ENCODE results near the gene SETDB1.

The SETDB1 gene

GRCh38 chr1:150972417-150972940 lies 46.3 kb downstream of the SETDB1 start:
- TF ChIP-seq CTCF (conservative IDR thresholded peaks at IDR 0.05; ENCODE audit: low read depth, low read length) = no peak
- Histone ChIP-seq H3K79me2 (ENCODE audit: insufficient read depth, low read depth) (peaks cover 54% of the 10 kb centered on the region), H3K4me2 (peak overlapping the region; percentile 97), H3K4me3 (IDR thresholded peaks at IDR 0.05; ENCODE audit: insufficient read depth, low read depth, low read length) (peak overlapping the region; percentile 83), H3K36me3 (ENCODE audit: insufficient read depth) (peaks cover 14% of the 10 kb centered on the region; the same call in 1 of the 2 replicates), H3K4me1 (ENCODE audit: low read depth, poor library complexity, severe bottlenecking) (peaks cover 42% of the 10 kb centered on the region), H2AFZ (ENCODE audit: low read depth) (no peak overlapping the region), H3K9ac (peak overlapping the region; percentile 93; the same call in 1 of the 2 replicates), H3K27ac (no peak overlapping the region), H3K27me3 (ENCODE audit: insufficient read depth, low read depth) (no peaks in the 10 kb centered on the region), H4K20me1 (ENCODE audit: insufficient read depth) (peaks cover 18% of the 10 kb centered on the region)

GRCh38 chr1:150973258-150973835 lies 47.2 kb downstream of the SETDB1 start:
- TF ChIP-seq CTCF (conservative IDR thresholded peaks at IDR 0.05; ENCODE audit: low read depth, low read length) = no peak
- peaks cover 54% of the 10 kb centered on the region for H3K79me2 ChIP-seq (ENCODE audit: insufficient read depth, low read depth)
- peaks cover 6% of the 10 kb centered on the region; the same call in 1 of the 2 replicates for H3K36me3 ChIP-seq (ENCODE audit: insufficient read depth)
- H3K4me2 ChIP-seq = peak overlapping the region; percentile 97
- peaks cover 18% of the 10 kb centered on the region for H4K20me1 ChIP-seq (ENCODE audit: insufficient read depth)
- H3K4me3 ChIP-seq (IDR thresholded peaks at IDR 0.05; ENCODE audit: insufficient read depth, low read depth, low read length) = peak overlapping the region; percentile 83
- H2AFZ ChIP-seq (ENCODE audit: low read depth) = peak overlapping the region; percentile 73
- H3K27ac ChIP-seq = peak overlapping the region; percentile 66
- peaks cover 51% of the 10 kb centered on the region for H3K4me1 ChIP-seq (ENCODE audit: low read depth, poor library complexity, severe bottlenecking)
- H3K9ac ChIP-seq = peak overlapping the region; percentile 93
- no peaks in the 10 kb centered on the region for H3K27me3 ChIP-seq (ENCODE audit: insufficient read depth, low read depth)

- peak overlapping the region; percentile 73 for H2AFZ ChIP-seq (ENCODE audit: low read depth)
- TF ChIP-seq CTCF (conservative IDR thresholded peaks at IDR 0.05; ENCODE audit: low read depth, low read length) = no peak
- peak overlapping the region; percentile 66 for H3K27ac ChIP-seq
- peaks cover 55% of the 10 kb centered on the region for H3K4me1 ChIP-seq (ENCODE audit: low read depth, poor library complexity, severe bottlenecking)
- H3K79me2 ChIP-seq (ENCODE audit: insufficient read depth, low read depth) = peaks cover 51% of the 10 kb centered on the region
- H3K4me3 ChIP-seq (IDR thresholded peaks at IDR 0.05; ENCODE audit: insufficient read depth, low read depth, low read length) = peak overlapping the region; percentile 83
- H4K20me1 ChIP-seq (ENCODE audit: insufficient read depth) = peaks cover 18% of the 10 kb centered on the region
- no peaks in the 10 kb centered on the region; the same call in 1 of the 2 replicates for H3K36me3 ChIP-seq (ENCODE audit: insufficient read depth)
- no peaks in the 10 kb centered on the region for H3K27me3 ChIP-seq (ENCODE audit: insufficient read depth, low read depth)
- peak overlapping the region; percentile 97 for H3K4me2 ChIP-seq
- peak overlapping the region; percentile 93 for H3K9ac ChIP-seq
These were observed 47.8 kb downstream of the SETDB1 start for GRCh38 chr1:150973836-150974579.

GRCh38 chr1:150974580-150975478 lies 48.7 kb downstream of the SETDB1 start, which contains the start of gene CERS2:
TSS of gene CERS2 (minus strand) at chr1:150974835. CDS start at chr1:150969090, 5,745 bp downstream.
- Histone ChIP-seq H3K79me2 (ENCODE audit: insufficient read depth, low read depth) (peaks cover 42% of the 10 kb centered on the region), H3K9ac (peak within 1 kb of the TSS; percentile 93), H3K4me2 (peak within 1 kb of the TSS; percentile 97), H2AFZ (ENCODE audit: low read depth) (peak within 1 kb of the TSS; percentile 73), H3K4me3 (IDR thresholded peaks at IDR 0.05; ENCODE audit: insufficient read depth, low read depth, low read length) (peak within 1 kb of the TSS; percentile 83), H3K4me1 (ENCODE audit: low read depth, poor library complexity, severe bottlenecking) (peaks cover 63% of the 10 kb centered on the region), H3K27ac (peak within 1 kb of the TSS; percentile 66), H4K20me1 (ENCODE audit: insufficient read depth) (peaks cover 18% of the 10 kb centered on the region), H3K36me3 (ENCODE audit: insufficient read depth) (no peaks in the 10 kb centered on the region), H3K27me3 (ENCODE audit: insufficient read depth, low read depth) (no peaks in the 10 kb centered on the region)
- no peak for TF ChIP-seq CTCF (conservative IDR thresholded peaks at IDR 0.05; ENCODE audit: low read depth, low read length)

Data from KMS-11 (cell line).